IMR-90 (cell line): ENCODE measurements around the gene B2M.

Experiments
- MAZ ChIP-seq: IDR thresholded peaks from 2 replicates; pipeline ENCODE4 v1.6.1; 2012; ENCODE audit warnings: low read depth, mild to moderate bottlenecking, low read length, improper control_type of control experiment, moderate library complexity, borderline replicate concordance
- POLR2A ChIP-seq: IDR thresholded peaks from 2 replicates; pipeline ENCODE4 v1.6.1; 2012; ENCODE audit warnings: mild to moderate bottlenecking, low read depth, low read length
- TF ChIP-seq, protein P1 (sequence below): conservative IDR thresholded peaks from 2 replicates; pipeline ENCODE4 v1.5.1; 2012; ENCODE audit warnings: mild to moderate bottlenecking, low read depth, low read length, improper control_type of control experiment

DNA sequence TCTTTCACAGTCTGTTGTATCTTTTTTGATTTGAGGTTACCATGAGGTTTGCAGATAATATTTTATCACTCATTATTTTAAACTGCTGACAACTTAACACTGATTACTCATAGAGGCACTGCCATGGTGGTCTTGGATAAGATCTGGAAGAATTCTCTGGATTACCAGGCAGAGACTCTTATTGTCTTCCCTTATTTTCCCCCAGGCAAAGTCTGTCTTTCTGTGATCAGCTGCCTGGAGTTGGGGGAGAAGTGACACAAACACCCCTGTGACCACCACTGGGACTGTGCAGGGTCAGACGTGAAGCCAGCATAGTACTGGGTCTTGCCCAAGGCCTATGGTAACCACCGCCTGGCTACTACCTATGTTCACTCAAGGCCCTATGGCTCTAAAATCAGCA, 4.9 kb upstream of the B2M start:
- TF ChIP-seq, protein P1, sequence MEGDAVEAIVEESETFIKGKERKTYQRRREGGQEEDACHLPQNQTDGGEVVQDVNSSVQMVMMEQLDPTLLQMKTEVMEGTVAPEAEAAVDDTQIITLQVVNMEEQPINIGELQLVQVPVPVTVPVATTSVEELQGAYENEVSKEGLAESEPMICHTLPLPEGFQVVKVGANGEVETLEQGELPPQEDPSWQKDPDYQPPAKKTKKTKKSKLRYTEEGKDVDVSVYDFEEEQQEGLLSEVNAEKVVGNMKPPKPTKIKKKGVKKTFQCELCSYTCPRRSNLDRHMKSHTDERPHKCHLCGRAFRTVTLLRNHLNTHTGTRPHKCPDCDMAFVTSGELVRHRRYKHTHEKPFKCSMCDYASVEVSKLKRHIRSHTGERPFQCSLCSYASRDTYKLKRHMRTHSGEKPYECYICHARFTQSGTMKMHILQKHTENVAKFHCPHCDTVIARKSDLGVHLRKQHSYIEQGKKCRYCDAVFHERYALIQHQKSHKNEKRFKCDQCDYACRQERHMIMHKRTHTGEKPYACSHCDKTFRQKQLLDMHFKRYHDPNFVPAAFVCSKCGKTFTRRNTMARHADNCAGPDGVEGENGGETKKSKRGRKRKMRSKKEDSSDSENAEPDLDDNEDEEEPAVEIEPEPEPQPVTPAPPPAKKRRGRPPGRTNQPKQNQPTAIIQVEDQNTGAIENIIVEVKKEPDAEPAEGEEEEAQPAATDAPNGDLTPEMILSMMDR, result no peak
- TF ChIP-seq POLR2A (no peak), MAZ (no peak)
